OCI-LY1 (cell line): ENCODE measurements around the gene NKX2-3.

Source experiments
- CTCF ChIP-seq: fragments of 200-600 bp; sonication (generic), shearing (Covaris generic); IDR thresholded peaks from 2 replicates; pipeline ENCODE4 v1.5.1; 2017; ENCODE audit warnings: mild to moderate bottlenecking, antibody characterized with exemption, low read length, moderate library complexity, mixed read lengths
- EZH2 ChIP-seq: fragments of 200-600 bp; sonication (generic), shearing (Covaris generic); IDR thresholded peaks from 2 replicates; pipeline ENCODE4 v1.8.0; 2017; ENCODE audit warnings: borderline replicate concordance, mixed run types, mild to moderate bottlenecking, antibody characterized with exemption, low read length, moderate library complexity, mixed read lengths

DNA sequence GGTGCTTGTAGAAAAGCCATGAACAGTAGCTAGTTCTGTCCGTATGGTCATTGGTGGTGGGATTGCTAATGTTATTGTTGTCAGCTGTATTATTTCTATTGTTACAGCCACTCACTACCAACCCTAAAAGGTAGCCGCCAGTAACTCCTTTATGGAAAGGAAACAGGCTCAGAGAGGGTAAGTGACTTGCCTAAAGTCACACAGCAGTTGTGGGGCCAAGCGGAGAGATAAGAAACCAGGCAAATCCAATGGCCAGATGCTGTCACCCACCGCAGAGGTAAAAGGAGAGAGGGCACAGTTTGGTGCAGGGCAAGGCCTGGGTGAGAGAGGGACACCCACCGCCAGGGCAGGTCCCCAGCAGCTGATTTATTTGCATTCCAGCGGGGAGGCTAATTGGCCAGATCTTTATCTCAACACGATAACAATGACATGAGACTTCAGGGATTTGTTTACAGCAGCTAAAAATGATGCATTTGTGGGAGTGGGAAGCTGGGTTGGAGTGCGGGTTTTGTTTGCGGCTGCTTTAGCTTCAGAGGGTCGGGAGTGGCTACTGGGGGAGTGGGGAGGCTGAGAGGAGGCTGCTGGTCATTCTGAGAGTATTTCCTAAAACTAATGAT is 8.6 kb upstream of the NKX2-3 start:
- TF ChIP-seq CTCF (no peak), EZH2 (no peak)
